Esophagus (tissue), 2 donors: ENCODE measurements around the gene IL10RA. TPM values are rescaled to one million over a fixed set of nuclear protein-coding genes. Genes with fewer than 3 reads are reported as not detected.

Experiments
- H3K27ac ChIP-seq, 2 donors: one replicate each; pipeline ENCODE4 v1.5.1; 2013; ENCODE audit warnings: low read depth in 2 of 2, mild to moderate bottlenecking in 2 of 2, inconsistent platforms in 1 of 2, low read length in 1 of 2, moderate library complexity in 1 of 2
- H3K27me3 ChIP-seq, 2 donors: one replicate each; pipeline ENCODE4 v1.6.1; 2013; ENCODE audit warnings: low read length in 2 of 2, control low read depth in 1 of 2, mild to moderate bottlenecking in 1 of 2; ENCODE audit not compliant: insufficient read depth in 2 of 2, control insufficient read depth in 1 of 2
- H3K36me3 ChIP-seq, 2 donors: one replicate each; pipeline ENCODE4 v1.6.1; 2013; ENCODE audit warnings: low read length in 1 of 2; ENCODE audit not compliant: control insufficient read depth in 2 of 2, insufficient read depth in 2 of 2
- H3K4me1 ChIP-seq, 2 donors: one replicate each; pipeline ENCODE4 v1.6.1; 2013; ENCODE audit warnings: low read length in 1 of 2; ENCODE audit not compliant: control insufficient read depth in 2 of 2, insufficient read depth in 2 of 2
- H3K4me3 ChIP-seq, 2 donors: one replicate each; pipeline ENCODE4 v1.5.1; 2013; ENCODE audit warnings: low read length in 2 of 2, mild to moderate bottlenecking in 2 of 2, low read depth in 1 of 2, moderate library complexity in 1 of 2
- H3K9me3 ChIP-seq, 2 donors: one replicate each; pipeline ENCODE4 v1.6.1; 2013; ENCODE audit warnings: mild to moderate bottlenecking in 2 of 2, low read depth in 1 of 2, low read length in 1 of 2, moderate library complexity in 1 of 2; ENCODE audit not compliant: control insufficient read depth in 2 of 2, insufficient read depth in 1 of 2
- WGBS, 2 donors: extraction: QIAGEN DNeasy Blood & Tissue Kit; methylation state at CpG; one replicate each; pipeline ENCODE4 v1.1.7; 2013; 5-methylcytosine and 5-hydroxymethylcytosine counted together
- polyA plus RNA-seq, 2 donors: library from polyadenylated mRNA; stranded (reverse); fragments of 200-250 nt; gene quantifications; one replicate each; pipeline ENCODE4 v1.2.3, GENCODE V29; 2013
- donor health status: healthy with polysubstance abuse.
- donor health status: Bipolar disorder and iron deficiency.

Gene IL10RA
- polyA plus RNA-seq, 2 donors = 2.0 to 2.2 TPM

DNA sequence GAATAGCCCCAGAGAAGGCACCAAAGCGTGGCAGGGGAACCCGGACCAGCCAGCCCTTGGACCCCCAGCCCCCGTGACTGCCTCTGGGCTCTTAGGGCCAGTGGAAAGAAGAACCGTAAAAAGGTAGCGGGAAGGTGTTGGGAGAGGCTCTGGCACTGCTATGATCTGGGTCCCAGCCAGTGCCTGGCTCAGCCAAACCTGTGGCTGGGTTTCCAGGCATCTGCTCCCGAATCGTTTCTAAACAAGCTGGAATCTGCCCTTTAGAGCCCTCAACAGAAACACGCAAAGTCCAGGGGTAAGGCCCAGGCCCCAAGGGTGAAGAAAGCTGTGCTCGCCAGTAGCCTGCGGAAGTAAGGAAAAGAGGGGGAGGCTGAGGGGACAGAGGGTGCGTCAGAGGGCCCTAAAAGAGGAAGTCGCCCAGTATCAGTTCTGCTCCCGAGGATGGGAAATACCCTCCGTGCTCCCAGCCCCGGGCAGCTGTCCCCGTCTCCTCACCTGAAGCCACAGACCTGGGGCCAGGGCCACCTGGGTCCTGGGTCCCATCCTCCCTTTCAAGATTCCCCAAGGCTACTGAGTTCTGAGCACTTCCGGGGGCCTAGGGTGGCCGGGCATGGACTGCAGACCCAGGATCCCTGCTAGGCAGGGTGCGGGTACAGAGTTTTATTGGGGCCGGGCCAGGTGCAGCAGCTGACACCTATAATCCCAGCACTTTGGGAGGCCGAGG lies 24.7 kb downstream of the IL10RA start:
- WGBS, 2 donors = 46 to 68% methylated on average over 21 of the region's 21 CpGs
- H3K36me3 ChIP-seq = no peaks in the 10 kb centered on the region
- no peaks in the 10 kb centered on the region for H3K9me3 ChIP-seq
- no peak overlapping the region for H3K4me3 ChIP-seq
- H3K4me1 ChIP-seq = peaks cover 0 to 22% of the 10 kb centered on the region in 2 donors
- H3K27ac ChIP-seq = peak overlapping the region; percentile 24 to 55
- H3K27me3 ChIP-seq = no peaks in the 10 kb centered on the region

DNA sequence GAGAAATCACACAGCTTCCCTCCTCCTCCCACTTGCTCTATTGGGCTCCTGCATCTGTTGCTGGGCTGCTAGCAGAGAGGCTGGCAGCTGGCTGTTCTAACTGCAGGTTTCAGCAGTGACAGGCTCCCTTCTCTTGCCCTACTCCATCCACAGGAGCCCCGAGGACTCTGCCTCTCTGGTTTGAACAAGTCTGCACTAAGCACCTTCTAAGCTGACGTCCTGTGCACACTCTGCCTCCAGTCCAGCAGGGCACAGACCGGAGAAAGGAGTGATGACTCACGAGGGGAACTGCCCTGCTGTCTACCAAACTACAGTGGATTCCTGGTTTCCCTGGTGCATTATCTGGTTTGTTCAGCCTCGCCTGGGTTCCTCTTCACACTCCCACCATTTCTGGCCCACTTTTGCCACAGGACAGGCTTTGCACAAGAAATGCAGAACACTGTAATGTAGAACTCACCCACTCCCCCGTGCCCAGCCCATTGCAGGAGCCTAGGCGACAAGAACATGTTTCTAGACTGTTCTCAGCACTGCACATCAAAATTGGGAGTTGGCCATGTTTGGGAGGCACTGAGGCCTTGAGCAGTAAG lies 26.0 kb downstream of the IL10RA start:
- H3K4me1 ChIP-seq = peaks cover 0 to 18% of the 10 kb centered on the region in 2 donors
- H3K9me3 ChIP-seq = no peaks in the 10 kb centered on the region
- no peaks in the 10 kb centered on the region for H3K27me3 ChIP-seq
- no peaks in the 10 kb centered on the region for H3K36me3 ChIP-seq
- WGBS, 2 donors = 41 to 51% methylated on average over 7 of the region's 7 CpGs
- peak overlapping the region; percentile 18 to 55 for H3K27ac ChIP-seq
- H3K4me3 ChIP-seq = no peak overlapping the region

DNA sequence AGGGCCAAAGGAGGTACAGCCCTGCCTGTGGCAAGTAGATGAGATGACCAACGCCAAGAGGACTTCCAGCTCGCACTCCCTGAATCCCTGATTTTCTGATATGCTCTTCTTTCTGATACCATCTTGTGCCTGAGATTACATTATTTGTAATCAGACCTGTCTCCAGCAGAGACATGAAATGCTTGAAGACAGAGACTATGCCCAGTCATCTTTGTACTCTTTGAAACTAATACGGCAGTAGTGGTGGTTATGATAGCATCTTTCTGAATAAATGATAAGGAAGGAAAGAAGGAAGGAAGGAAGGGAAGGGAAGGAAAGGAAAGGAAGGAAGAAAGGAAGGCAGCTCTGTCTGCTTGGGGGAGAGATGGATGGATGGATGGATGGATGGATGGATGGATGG lies 27.8 kb downstream of the IL10RA start:
- Histone ChIP-seq H3K4me1 (peaks cover 0 to 18% of the 10 kb centered on the region in 2 donors), H3K4me3 (no peak overlapping the region), H3K9me3 (no peaks in the 10 kb centered on the region), H3K27me3 (no peaks in the 10 kb centered on the region), H3K36me3 (no peaks in the 10 kb centered on the region), H3K27ac (no peak overlapping the region)
- WGBS, 2 donors = 93 to 96% methylated on average over 3 of the region's 3 CpGs

DNA sequence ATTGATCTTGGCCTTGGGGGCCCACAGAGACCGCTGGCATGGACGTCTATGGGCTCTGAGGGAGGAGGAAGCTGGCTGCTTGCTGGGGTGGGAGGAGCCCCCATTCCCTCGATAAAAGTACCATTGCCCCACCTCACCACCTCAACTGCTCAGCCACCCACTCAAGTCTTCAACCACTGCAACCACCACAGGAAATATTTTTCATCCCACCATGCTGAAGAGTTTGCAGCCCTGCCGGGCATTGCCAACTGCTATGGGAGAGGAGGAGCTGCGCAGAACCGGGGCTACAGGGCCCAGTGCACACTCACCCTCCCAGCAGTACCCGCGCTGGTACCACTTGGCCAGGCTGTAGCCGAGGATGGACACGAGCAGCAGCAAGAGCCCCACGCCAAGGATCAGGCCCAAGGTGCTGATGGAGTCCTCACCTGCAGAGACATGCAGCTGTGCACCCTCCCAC lies 29.2 kb downstream of the IL10RA start:
- WGBS, 2 donors = 76 to 81% methylated on average over 11 of the region's 11 CpGs

DNA sequence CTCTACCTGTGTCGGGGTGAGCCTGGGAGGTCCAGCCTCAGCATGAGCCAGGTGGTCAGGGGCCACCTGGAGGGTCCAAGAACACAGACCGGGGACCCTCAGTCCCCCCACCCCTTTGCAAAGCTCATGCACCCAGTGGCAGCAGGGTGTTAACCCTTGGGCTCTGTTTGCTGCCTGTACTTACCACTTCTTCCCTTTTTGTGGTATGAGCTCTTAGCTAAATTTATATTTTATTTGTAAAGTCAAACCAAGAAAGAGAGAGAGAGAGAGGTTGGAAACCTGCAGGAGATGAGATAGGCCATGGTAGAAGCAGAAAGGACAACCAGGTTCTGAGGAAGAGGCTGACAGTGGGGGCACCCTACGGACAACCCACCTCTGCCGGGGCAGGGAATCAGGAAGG lies 29.9 kb downstream of the IL10RA start:
- H3K36me3 ChIP-seq = no peaks in the 10 kb centered on the region
- no peaks in the 10 kb centered on the region for H3K27me3 ChIP-seq
- H3K4me1 ChIP-seq = peaks cover 0 to 12% of the 10 kb centered on the region in 2 donors
- H3K9me3 ChIP-seq = no peaks in the 10 kb centered on the region
- 74 to 79% methylated on average over 4 of the region's 4 CpGs for WGBS, 2 donors
- no peak overlapping the region for H3K4me3 ChIP-seq
- H3K27ac ChIP-seq = no peak overlapping the region

More for the DNA sequence above, 29.2 kb downstream of the IL10RA start:
- H3K4me1 ChIP-seq = peaks cover 0 to 17% of the 10 kb centered on the region in 2 donors
- H3K27me3 ChIP-seq = no peaks in the 10 kb centered on the region
- no peaks in the 10 kb centered on the region for H3K36me3 ChIP-seq
- no peak overlapping the region for H3K4me3 ChIP-seq
- no peak overlapping the region for H3K27ac ChIP-seq
- H3K9me3 ChIP-seq = no peaks in the 10 kb centered on the region

DNA sequence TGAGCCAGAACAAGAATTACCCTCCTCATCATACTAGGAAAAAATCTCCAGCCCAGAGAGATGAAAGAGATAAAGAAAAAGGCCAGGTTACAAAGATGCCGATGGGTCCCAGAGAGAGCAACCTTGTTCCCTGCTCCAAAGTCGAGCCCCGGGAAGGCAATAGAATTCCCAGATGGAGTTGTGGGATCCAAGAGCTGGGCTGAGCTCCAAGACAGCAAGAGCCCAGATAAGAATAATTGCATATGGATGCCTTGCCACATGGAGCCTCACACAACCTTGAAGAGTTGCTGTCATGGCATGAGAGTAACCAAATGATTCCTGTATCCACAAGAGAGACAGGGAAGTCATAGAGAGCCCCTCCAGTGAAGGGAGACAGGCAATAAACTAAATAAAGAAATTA lies 30.9 kb downstream of the IL10RA start:
- WGBS, 2 donors = 66 to 80% methylated on average over 3 of the region's 3 CpGs
- Histone ChIP-seq H3K27me3 (no peaks in the 10 kb centered on the region), H3K4me3 (no peak overlapping the region), H3K9me3 (no peaks in the 10 kb centered on the region), H3K36me3 (no peaks in the 10 kb centered on the region), H3K27ac (no peak overlapping the region), H3K4me1 (peaks cover 0 to 9% of the 10 kb centered on the region in 2 donors)

DNA sequence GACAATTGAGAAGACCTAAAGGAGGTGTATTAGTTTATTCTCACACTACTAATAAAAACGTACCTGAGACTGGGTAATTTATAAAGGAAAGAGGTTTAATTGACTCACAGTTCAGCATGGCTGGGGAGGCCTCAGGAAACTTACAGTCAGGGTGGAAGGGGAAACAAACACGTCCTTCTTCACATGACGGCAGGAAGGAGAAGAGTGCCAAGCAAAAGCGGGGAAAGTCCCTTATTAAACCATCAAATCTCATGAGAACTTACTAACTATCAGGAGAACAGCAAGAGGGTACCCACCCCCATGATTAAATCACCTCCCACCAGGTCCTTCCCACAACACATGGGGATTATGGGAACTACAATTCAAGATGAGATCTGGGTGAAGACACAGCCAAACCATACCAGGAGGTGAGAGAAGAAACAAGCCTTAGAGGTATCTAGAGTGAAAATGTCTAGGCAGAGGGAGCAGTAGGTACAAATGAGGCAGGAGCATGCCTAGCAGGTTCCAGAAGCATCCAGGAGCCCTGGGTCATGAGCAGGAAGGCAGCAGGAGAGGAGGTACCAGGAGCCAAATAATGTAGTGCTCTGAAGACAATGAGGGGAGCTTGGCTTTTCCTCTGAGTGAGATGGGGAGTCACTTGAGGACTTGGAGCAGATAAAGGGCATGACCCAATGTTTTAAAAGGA lies 31.6 kb downstream of the IL10RA start:
- Histone ChIP-seq H3K4me3 (no peak overlapping the region), H3K27ac (no peak overlapping the region), H3K36me3 (no peaks in the 10 kb centered on the region), H3K27me3 (no peaks in the 10 kb centered on the region), H3K9me3 (no peaks in the 10 kb centered on the region), H3K4me1 (peaks cover 0 to 2% of the 10 kb centered on the region in 2 donors)
- WGBS, 2 donors = 65 to 68% methylated on average over 4 of the region's 4 CpGs

DNA sequence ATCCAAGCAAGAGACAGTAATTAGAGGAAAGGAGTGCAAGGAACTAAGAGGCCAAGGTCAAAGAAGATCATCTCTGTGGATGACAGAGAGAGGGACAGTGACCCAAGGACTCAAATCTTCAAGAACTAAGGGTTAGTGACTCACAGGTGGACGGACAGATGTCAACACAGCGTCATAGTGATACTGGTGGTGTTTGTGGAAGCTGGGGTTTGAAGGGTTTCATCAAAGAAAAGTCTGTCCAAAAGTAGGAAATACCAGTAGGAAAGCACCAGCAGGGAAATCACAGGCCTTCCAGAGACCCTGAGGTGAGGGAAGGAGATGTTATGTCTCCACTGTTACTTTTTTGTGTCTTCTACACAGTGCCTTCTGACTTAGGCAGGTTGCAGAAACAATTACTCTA lies 32.2 kb downstream of the IL10RA start:
- Histone ChIP-seq H3K27me3 (no peaks in the 10 kb centered on the region), H3K36me3 (no peaks in the 10 kb centered on the region), H3K9me3 (no peaks in the 10 kb centered on the region), H3K4me3 (no peak overlapping the region), H3K4me1 (no peaks in the 10 kb centered on the region), H3K27ac (no peak overlapping the region)
- 93 to 94% methylated on average over 2 of the region's 2 CpGs for WGBS, 2 donors

DNA sequence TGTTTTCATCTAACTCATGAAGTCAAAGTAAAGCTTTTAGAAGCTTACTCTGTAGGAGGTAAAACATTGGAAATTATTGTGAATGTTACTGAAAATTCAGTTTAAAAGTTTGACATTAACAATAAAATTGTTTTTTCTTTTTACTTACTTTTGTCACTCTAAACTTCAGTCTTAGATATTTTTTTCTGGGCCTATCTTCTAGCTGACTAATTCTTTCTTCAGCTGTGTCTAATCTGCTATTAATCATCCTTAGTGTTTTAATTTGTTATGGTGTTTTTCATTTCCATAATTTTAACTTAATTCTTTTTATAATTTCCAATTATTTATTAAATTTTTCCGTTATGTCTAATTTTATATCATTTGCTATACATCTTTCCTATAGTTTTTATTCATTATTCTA lies 35.0 kb downstream of the IL10RA start:
- Histone ChIP-seq H3K36me3 (no peaks in the 10 kb centered on the region), H3K27ac (no peak overlapping the region), H3K9me3 (no peaks in the 10 kb centered on the region), H3K4me3 (no peak overlapping the region), H3K27me3 (no peaks in the 10 kb centered on the region), H3K4me1 (no peaks in the 10 kb centered on the region)
- 96 to 100% methylated on average over 1 of the region's 1 CpG for WGBS, 2 donors
